HepG2 (cell line): ENCODE data around the gene ZNF511. TPM values are rescaled to one million over a fixed set of nuclear protein-coding genes. Genes with fewer than 3 reads are reported as not detected.
A peak's percentile ranks its signal among the peaks of the same experiment; 100 is the strongest.

Source experiments
- ATAC-seq: fragments of 200-7000 bp; cut with Tn5 transposase; 3 replicates; pipeline ENCODE4 v1.9.1; 2020; ENCODE audit warnings: mild to moderate bottlenecking, moderate library complexity
- BruUV-seq: library from RNA; stranded (reverse); fragments of 400-500 nt; replicated peaks from 2 replicates; lab custom pipeline; 2021; lab: Mats Ljungman, UMichigan
- CTCF ChIA-PET: fragments of 300-600 bp; formaldehyde crosslinking; extraction: SDS; loops from one replicate; lab custom pipeline; 2021; ENCODE audit warnings: low total read pairs, inconsistent platforms, low intra/inter-chr PET ratio; lab: Yijun Ruan, JAX
- POLR2A ChIA-PET: fragments of 350-600 bp; sonication (Branson Sonifier 250); formaldehyde crosslinking; loops from one replicate; lab custom pipeline; 2020; ENCODE audit warnings: antibody characterized with exemption, inconsistent platforms; lab: Yijun Ruan, JAX
- DNase-seq: peaks from one replicate; pipeline ENCODE4 v3.0.0-alpha.2; 2015; ENCODE audit warnings: low spot score
- FAIRE-seq: peaks from 3 replicates; lab custom pipeline; 2011; peaks lifted over from hg19 to GRCh38; lab: Jason Lieb, UNC
- H2AFZ ChIP-seq: one replicate; pipeline ENCODE4 v1.6.1; 2011; ENCODE audit warnings: low read length, inconsistent platforms
- H3K27ac ChIP-seq: fragments of 300-600 bp; 3 replicates; pipeline ENCODE4 v1.8.0; 2011; ENCODE audit warnings: mixed run types, mild to moderate bottlenecking, mixed read lengths, low read length, inconsistent platforms; ENCODE audit not compliant: insufficient read depth; ENCODE audit errors: extremely low read length
- H3K27me3 ChIP-seq, 2 experiments: fragments of 200-600 bp in 1 of 2; 2 replicates in 1 of 2; 3 replicates in 1 of 2; pipeline versions ENCODE4 v1.6.0 to v1.8.0; 2011; ENCODE audit warnings: low read length in 2 of 2, mild to moderate bottlenecking in 2 of 2, moderate library complexity in 2 of 2, inconsistent platforms in 1 of 2; ENCODE audit not compliant: insufficient read depth in 2 of 2, control insufficient read depth in 1 of 2
- H3K36me3 ChIP-seq, 2 experiments: fragments of 200-600 bp in 1 of 2; replicated peaks in 1 of 2; 2 replicates in 1 of 2; 3 replicates in 1 of 2; pipeline versions ENCODE4 v1.5.1 to v1.8.0; 2011; ENCODE audit warnings: low read length in 2 of 2, inconsistent platforms in 1 of 2; ENCODE audit not compliant: insufficient read depth in 2 of 2, control insufficient read depth in 1 of 2
- H3K4me1 ChIP-seq: 2 replicates; pipeline ENCODE4 v1.5.1; 2012; ENCODE audit warnings: low read length, inconsistent platforms; ENCODE audit not compliant: insufficient read depth
- H3K4me2 ChIP-seq: 2 replicates; pipeline ENCODE4 v1.6.0; 2011; ENCODE audit warnings: low read depth, low read length, inconsistent platforms
- H3K4me3 ChIP-seq, 3 experiments: fragments of 200-600 bp in 1 of 3; sonication (generic), shearing (Covaris generic) in 1 of 3; replicated peaks in 1 of 3; 2 replicates each; pipeline ENCODE4 v1.5.1; 2011 to 2016; ENCODE audit warnings: low read length in 3 of 3, inconsistent platforms in 2 of 3, low read depth in 2 of 3, mild to moderate bottlenecking in 2 of 3, control low read depth in 1 of 3, mixed read lengths in 1 of 3; ENCODE audit not compliant: insufficient read depth in 1 of 3
- H3K79me2 ChIP-seq: one replicate; pipeline ENCODE4 v1.6.1; 2011; ENCODE audit warnings: low read length, inconsistent platforms; ENCODE audit not compliant: insufficient read depth
- H3K9ac ChIP-seq: 2 replicates; pipeline ENCODE4 v1.6.0; 2011; ENCODE audit warnings: mild to moderate bottlenecking, low read depth, low read length, inconsistent platforms; ENCODE audit not compliant: insufficient read depth
- H3K9me3 ChIP-seq: 2 replicates; pipeline ENCODE4 v1.5.1; 2012; ENCODE audit warnings: mild to moderate bottlenecking, low read length
- H4K20me1 ChIP-seq: 2 replicates; pipeline ENCODE4 v1.6.0; 2011; ENCODE audit warnings: inconsistent platforms, mild to moderate bottlenecking, low read length, moderate library complexity; ENCODE audit not compliant: insufficient read depth
- ETS1 ChIP-seq: sonication (generic); formaldehyde crosslinking; IDR thresholded peaks from 2 replicates; pipeline ENCODE4 v1.4.0; 2020; ENCODE audit warnings: missing genetic modification reagents
- GABPB1 ChIP-seq: IDR thresholded peaks from 2 replicates; pipeline ENCODE4 v1.6.1; 2016; ENCODE audit warnings: mild to moderate bottlenecking, missing genetic modification reagents, moderate library complexity, missing compliant biosample characterization
- MAFK ChIP-seq, 2 experiments: IDR thresholded peaks in 1 of 2; conservative IDR thresholded peaks in 1 of 2; 2 replicates each; pipeline ENCODE4 v1.6.1; 2011; ENCODE audit warnings: improper control_type of control experiment in 2 of 2, low read length in 2 of 2
- RBFOX2 ChIP-seq: fragments of 200-400 bp; formaldehyde crosslinking; IDR thresholded peaks from 2 replicates; pipeline ENCODE4 v1.6.1; 2017; ENCODE audit warnings: low read depth, mild to moderate bottlenecking, low read length
- STAG1 ChIP-seq: sonication (generic); formaldehyde crosslinking; IDR thresholded peaks from 2 replicates; pipeline ENCODE4 v1.4.0; 2020; ENCODE audit warnings: missing genetic modification reagents
- ZBTB42 ChIP-seq: sonication (generic); formaldehyde crosslinking; IDR thresholded peaks from 2 replicates; pipeline ENCODE4 v1.5.0; 2020; ENCODE audit warnings: mild to moderate bottlenecking, missing genetic modification reagents
- ZNF121 ChIP-seq: sonication (generic); formaldehyde crosslinking; IDR thresholded peaks from 2 replicates; pipeline ENCODE4 v1.5.0; 2020; ENCODE audit warnings: mild to moderate bottlenecking, missing genetic modification reagents
- ZNF496 ChIP-seq: sonication (generic); formaldehyde crosslinking; IDR thresholded peaks from 2 replicates; pipeline ENCODE4 v1.8.1; 2023; ENCODE audit warnings: mild to moderate bottlenecking, moderate library complexity, missing genetic modification reagents; ENCODE audit not compliant: insufficient replicate concordance
- WGBS: methylation state at CpG from one replicate; pipeline ENCODE4 v1.1.6; 2017; ENCODE audit warnings: low lambda C conversion rate; 5-methylcytosine and 5-hydroxymethylcytosine counted together
- in situ Hi-C: cut with HindIII; loops from 2 replicates; pipeline ENCODE4 v1.10.0; 2017; ENCODE audit warnings: low pct_unique_long_range_greater_than_20kb; ENCODE audit not compliant: extremely low pct_ligation_motif_present
- intact Hi-C: fragments of 100-400 bp; cut with micrococcal nuclease; formaldehyde crosslinking; loops from one replicate; pipeline ENCODE4 v1.10.0; 2022; ENCODE audit not compliant: unreplicated experiment
- polyA plus RNA-seq, 8 experiments: library from polyadenylated mRNA; depleted of rRNA in 3 of 8; stranded (reverse) in 7 of 8; unstranded in 1 of 8; fragments of >200 nt; fragmentation: Illumina TruSeq in 4 of 8; extraction: Trizol in 4 of 8; gene quantifications; 2 replicates each; pipeline versions ENCODE4 v1.2.1 to v1.2.3, GENCODE V29; 2011 to 2016; ENCODE audit warnings: low read depth in 4 of 8, missing spikeins in 1 of 8, mixed read lengths in 1 of 8; ENCODE audit not compliant: insufficient read depth in 1 of 8
- total RNA-seq, 5 experiments: library from RNA; depleted of rRNA; stranded (reverse); fragments of >200 nt; fragmentation: Illumina TruSeq; extraction: Trizol; gene quantifications; 2 replicates each; pipeline ENCODE4 v1.2.3, GENCODE V29; 2016; ENCODE audit warnings: low read depth in 1 of 5

The ZNF511 gene
- total and polyA plus RNA-seq, 2 of the 13 experiments (the other 11 are each of a cell fraction or from before 2014, with no cell fraction given), result 35.6 to 66.4 TPM

GRCh38 chr10:133310399-133310755, 1.7 kb downstream of the ZNF511 start:
- 98% methylated on average over 15 of the region's 16 CpGs for WGBS
- in situ Hi-C loops (no loop called here), intact Hi-C loops (no loop called here)

GRCh38 chr10:133310789-133311188, 2.1 kb downstream of the ZNF511 start:
- FAIRE-seq (no peak), ATAC-seq (no peak), DNase-seq (no peak)
- Histone ChIP-seq H3K27ac (no peak overlapping the region), H3K79me2 (peaks cover 24% of the 10 kb centered on the region), H3K4me3 (no peak overlapping the region), H2AFZ (no peak overlapping the region), H3K9me3 (no peaks in the 10 kb centered on the region), H3K4me1 (peaks cover 19% of the 10 kb centered on the region), H4K20me1 (peaks cover 9% of the 10 kb centered on the region), H3K27me3 (no peaks in the 10 kb centered on the region; a peak in 1 of 5 replicates), H3K9ac (no peak overlapping the region), H3K4me2 (no peak overlapping the region), H3K36me3 (peaks cover 14 to 33% of the 10 kb centered on the region in 2 experiments; a peak in 4 of 5 replicates)
- intact Hi-C loops, result no loop called here
- in situ Hi-C loops, result no loop called here
- CTCF ChIA-PET, result no interaction called here
- POLR2A ChIA-PET, result no interaction called here
- TF ChIP-seq STAG1 (CRISPR knock-in tag) (no peak), ZNF121 (CRISPR knock-in tag) (peak; percentile 28; the same call in 1 of the 2 replicates), ETS1 (CRISPR knock-in tag) (no peak), MAFK (conservative IDR thresholded peaks at IDR 0.05 in 1 of 2, IDR thresholded peaks at IDR 0.05 in 1 of 2; ENCODE audit: low read length in 2 of 2) (peak in 1 of 2 experiments; percentile 46; a peak in 2 of 4 replicates), ZNF496 (CRISPR knock-in tag) (no peak), GABPB1 (CRISPR knock-in tag) (no peak)
- WGBS, result 95% methylated on average over 8 of the region's 8 CpGs
- BruUV-seq, result no TSS peak

More at GRCh38 chr10:133310399-133310755, 1.7 kb downstream of the ZNF511 start:
- TF ChIP-seq RBFOX2, result peak; percentile 16; the same call in 1 of the 2 replicates
- TF ChIP-seq ZBTB42, result no peak
- Histone ChIP-seq H3K4me3 (no peak overlapping the region), H4K20me1 (peaks cover 9% of the 10 kb centered on the region), H3K79me2 (peaks cover 24% of the 10 kb centered on the region), H3K27me3 (no peaks in the 10 kb centered on the region; a peak in 1 of 5 replicates), H3K36me3 (peaks cover 14 to 35% of the 10 kb centered on the region in 2 experiments; a peak in 4 of 5 replicates), H3K4me2 (no peak overlapping the region), H3K9me3 (no peaks in the 10 kb centered on the region), H3K9ac (no peak overlapping the region), H3K27ac (no peak overlapping the region), H2AFZ (no peak overlapping the region), H3K4me1 (peaks cover 19% of the 10 kb centered on the region)
- ChIA-PET POLR2A (interaction anchor here (0.8 kb wide), 1 partner anchor 14 kb away, joined by 3 read pairs; no protein-coding TSS in a partner anchor), CTCF (no interaction called here)
- DNase-seq (no peak), FAIRE-seq (no peak), ATAC-seq (no peak)
- BruUV-seq, result TSS peak; percentile 44
